ENCODE data around the gene PCDHGA5.
"Not testable (repeated sequence)": the region's sequence is repeated elsewhere in the genome, so short reads cannot be mapped to it uniquely, and the experiment has no call there.

Gene PCDHGA5

DNA sequence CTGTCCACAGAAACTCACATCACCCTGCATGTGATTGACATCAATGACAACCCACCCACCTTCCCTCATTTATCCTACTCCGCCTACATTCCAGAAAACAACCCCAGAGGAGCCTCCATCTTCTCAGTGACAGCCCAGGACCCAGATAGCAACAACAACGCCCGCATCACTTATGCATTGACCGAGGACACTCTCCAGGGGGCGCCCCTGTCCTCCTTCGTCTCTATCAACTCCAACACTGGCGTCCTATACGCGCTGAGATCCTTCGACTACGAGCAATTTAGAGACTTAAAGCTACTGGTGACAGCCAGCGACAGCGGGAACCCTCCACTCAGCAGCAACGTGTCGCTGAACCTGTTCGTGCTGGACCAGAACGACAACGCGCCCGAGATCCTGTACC lies 18.6 kb upstream of the PCDHGA5 start:
- no peaks in the 10 kb centered on the region for H3K4me1 ChIP-seq (ENCODE audit: control insufficient read depth in 1 of 2, insufficient read depth in 1 of 2, low read depth in 1 of 2, low read length in 1 of 2)
- no peak for TF ChIP-seq CTCF (IDR thresholded peaks at IDR 0.05)
- H3K9me3 ChIP-seq = peaks cover 12% of the 10 kb centered on the region
- H3K36me3 ChIP-seq = no peaks in the 10 kb centered on the region
- H3K4me3 ChIP-seq (ENCODE audit: low read depth in 1 of 2, low read length in 1 of 2) = no peak overlapping the region
- H3K27me3 ChIP-seq = peaks cover 89% of the 10 kb centered on the region
- no peak overlapping the region for H3K27ac ChIP-seq

DNA sequence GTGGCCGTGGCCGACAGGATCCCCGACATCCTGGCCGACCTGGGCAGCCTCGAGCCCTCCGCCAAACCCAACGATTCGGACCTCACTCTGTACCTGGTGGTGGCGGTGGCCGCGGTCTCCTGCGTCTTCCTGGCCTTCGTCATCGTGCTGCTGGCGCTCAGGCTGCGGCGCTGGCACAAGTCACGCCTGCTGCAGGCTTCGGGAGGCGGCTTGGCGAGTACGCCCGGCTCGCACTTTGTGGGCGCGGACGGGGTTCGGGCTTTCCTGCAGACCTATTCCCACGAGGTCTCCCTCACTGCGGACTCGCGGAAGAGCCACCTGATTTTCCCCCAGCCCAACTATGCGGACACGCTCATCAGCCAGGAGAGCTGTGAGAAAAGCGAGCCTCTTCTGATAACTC lies 17.9 kb upstream of the PCDHGA5 start:
- peaks cover 89% of the 10 kb centered on the region for H3K27me3 ChIP-seq
- not testable (repeated sequence) for H3K27ac ChIP-seq; H3K4me3 ChIP-seq (ENCODE audit: low read depth in 1 of 2, low read length in 1 of 2); H3K36me3 ChIP-seq; H3K4me1 ChIP-seq (ENCODE audit: control insufficient read depth in 1 of 2, insufficient read depth in 1 of 2, low read depth in 1 of 2, low read length in 1 of 2); H3K9me3 ChIP-seq

DNA sequence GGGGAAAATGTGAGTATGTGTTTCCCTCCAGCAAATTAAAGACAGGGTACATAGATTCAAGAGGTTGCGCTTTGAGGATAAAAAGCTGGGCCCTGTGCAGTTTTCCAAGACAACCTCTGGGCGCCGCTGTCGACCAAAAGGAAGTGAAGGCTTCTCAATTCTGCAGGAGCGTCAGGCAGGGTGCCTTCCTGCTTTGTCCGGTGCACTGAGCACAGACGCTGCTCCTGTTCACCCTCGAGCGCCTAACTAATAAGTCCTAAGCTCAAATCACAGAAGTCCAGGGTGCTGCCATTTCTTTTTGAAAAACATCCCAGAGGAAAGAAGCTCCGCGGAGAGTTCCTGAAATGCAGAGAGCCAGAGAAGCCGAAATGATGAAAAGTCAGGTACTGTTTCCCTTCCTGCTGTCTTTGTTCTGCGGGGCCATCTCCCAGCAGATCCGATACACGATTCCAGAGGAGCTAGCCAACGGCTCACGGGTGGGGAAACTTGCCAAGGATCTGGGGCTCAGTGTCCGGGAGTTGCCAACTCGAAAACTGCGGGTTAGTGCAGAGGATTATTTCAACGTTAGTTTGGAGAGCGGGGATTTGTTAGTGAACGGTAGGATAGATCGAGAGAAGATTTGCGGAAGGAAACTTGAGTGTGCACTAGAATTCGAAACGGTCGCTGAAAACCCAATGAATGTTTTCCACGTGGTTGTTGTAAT lies 13.9 kb upstream of the PCDHGA5 start, which contains the start of gene PCDHGB1:
Gene PCDHGB1, plus strand, starts transcription at position 183 of the 703 bp plus-strand sequence. Its CDS starts 162 bp downstream, at position 345.
- Histone ChIP-seq H3K27ac (no peak within 1 kb of the TSS), H3K27me3 (peaks cover 89% of the 10 kb centered on the region), H3K9me3 (peaks cover 19% of the 10 kb centered on the region), H3K4me1 (ENCODE audit: control insufficient read depth in 1 of 2, insufficient read depth in 1 of 2, low read depth in 1 of 2, low read length in 1 of 2) (no peaks in the 10 kb centered on the region), H3K4me3 (ENCODE audit: low read depth in 1 of 2, low read length in 1 of 2) (no peak within 1 kb of the TSS), H3K36me3 (no peaks in the 10 kb centered on the region)
- TF ChIP-seq CTCF (IDR thresholded peaks at IDR 0.05) = no peak

GRCh38 chr5:141351591-141351990 lies 12.4 kb upstream of the PCDHGA5 start:
- no peak for TF ChIP-seq CTCF (IDR thresholded peaks at IDR 0.05)
- no peaks in the 10 kb centered on the region for H3K36me3 ChIP-seq
- no peak overlapping the region for H3K27ac ChIP-seq
- H3K9me3 ChIP-seq = peaks cover 19% of the 10 kb centered on the region
- H3K4me3 ChIP-seq (ENCODE audit: low read depth in 1 of 2, low read length in 1 of 2) = no peak overlapping the region
- H3K27me3 ChIP-seq = peaks cover 91% of the 10 kb centered on the region
- no peaks in the 10 kb centered on the region for H3K4me1 ChIP-seq (ENCODE audit: control insufficient read depth in 1 of 2, insufficient read depth in 1 of 2, low read depth in 1 of 2, low read length in 1 of 2)

- no peaks in the 10 kb centered on the region for H3K4me1 ChIP-seq (ENCODE audit: control insufficient read depth in 1 of 2, insufficient read depth in 1 of 2, low read depth in 1 of 2, low read length in 1 of 2)
- no peak within 1 kb of the TSS for H3K27ac ChIP-seq
- peaks cover 100% of the 10 kb centered on the region for H3K27me3 ChIP-seq
- no peaks in the 10 kb centered on the region for H3K36me3 ChIP-seq
- TF ChIP-seq CTCF (IDR thresholded peaks at IDR 0.05) = no peak
- peaks cover 22% of the 10 kb centered on the region for H3K9me3 ChIP-seq
- H3K4me3 ChIP-seq (ENCODE audit: low read depth in 1 of 2, low read length in 1 of 2) = no peak within 1 kb of the TSS
These were observed 9.0 kb upstream of the PCDHGA5 start, which contains the start of gene PCDHGA4 for GRCh38 chr5:141354900-141355469. Gene PCDHGA4, plus strand, starts transcription at chr5:141355021. Its CDS starts 87 bp downstream, at chr5:141355108.

DNA sequence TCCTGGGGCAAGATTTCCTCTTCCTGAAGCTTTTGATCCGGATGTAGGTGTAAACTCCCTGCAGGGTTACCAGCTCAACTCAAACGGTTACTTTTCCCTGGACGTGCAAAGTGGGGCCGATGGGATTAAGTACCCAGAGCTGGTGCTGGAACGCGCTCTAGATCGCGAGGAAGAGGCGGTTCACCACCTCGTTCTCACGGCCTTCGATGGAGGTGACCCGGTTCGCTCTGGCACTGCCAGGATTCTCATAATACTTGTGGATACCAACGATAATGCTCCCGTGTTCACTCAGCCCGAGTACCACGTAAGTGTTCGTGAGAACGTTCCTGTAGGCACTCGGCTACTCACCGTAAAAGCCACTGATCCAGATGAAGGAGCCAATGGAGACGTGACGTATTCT lies 8.3 kb upstream of the PCDHGA5 start:
- Histone ChIP-seq H3K9me3 (peaks cover 23% of the 10 kb centered on the region), H3K27me3 (peaks cover 100% of the 10 kb centered on the region), H3K36me3 (no peaks in the 10 kb centered on the region), H3K4me1 (ENCODE audit: control insufficient read depth in 1 of 2, insufficient read depth in 1 of 2, low read depth in 1 of 2, low read length in 1 of 2) (no peaks in the 10 kb centered on the region), H3K4me3 (ENCODE audit: low read depth in 1 of 2, low read length in 1 of 2) (no peak overlapping the region), H3K27ac (no peak overlapping the region)
- TF ChIP-seq CTCF (IDR thresholded peaks at IDR 0.05) = no peak

Measured in neutrophil (primary cell).